ENCODE measurements around the gene BABAM2. TPM values are rescaled to one million over a fixed set of nuclear protein-coding genes. Genes with fewer than 3 reads are reported as not detected.

The BABAM2 gene
- total and polyA plus RNA-seq, 9 of the 15 experiments (the other 6 are each of a cell fraction or from before 2014, with no cell fraction given): 10.9 to 37.4 (median 25.6) TPM

DNA sequence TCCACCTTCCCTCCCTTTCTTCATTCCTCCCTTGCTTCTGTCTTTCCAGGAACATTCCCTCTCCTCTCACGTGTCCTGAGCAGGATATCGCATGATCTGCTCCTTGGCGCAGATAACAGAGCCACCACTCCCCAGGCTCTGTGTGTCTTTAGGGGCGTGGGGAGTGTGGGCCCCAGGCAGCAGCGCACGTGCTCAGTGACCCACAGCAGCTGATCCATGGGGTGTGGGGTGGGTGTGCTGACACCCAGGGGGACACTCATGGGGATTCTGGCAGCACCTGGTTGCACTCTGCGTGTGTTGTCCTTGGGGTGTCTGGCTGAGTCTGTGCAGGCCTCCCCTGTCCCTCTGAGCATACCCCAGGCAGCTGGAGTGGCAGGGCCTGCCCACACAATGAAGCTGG, 492.2 kb downstream of the BABAM2 start:
- ATAC-seq (peak; percentile 45), DNase-seq (ENCODE audit: extremely low read depth in 1 of 4, low spot score in 3 of 4) (peak in 3 of 4 experiments; percentile 26 to 40 (median 39)), FAIRE-seq (no peak)
- 16% methylated on average over 7 of the region's 7 CpGs for WGBS (ENCODE audit: insufficient coverage, low coverage, missing lambda C conversion rate)
- Histone ChIP-seq H3K9me1 (ENCODE audit: control insufficient read depth, insufficient read depth, low read length) (no peaks in the 10 kb centered on the region), H3K4me2 (ENCODE audit: insufficient read depth, low read length) (no peak overlapping the region), H4K20me1 (replicated peaks; ENCODE audit: control insufficient read depth, insufficient read depth, low read length) (no peaks in the 10 kb centered on the region), H3K9ac (ENCODE audit: insufficient read depth in 1 of 2, low read depth in 2 of 2, low read length in 2 of 2) (peak overlapping the region in 1 of 2 experiments; percentile 85; a peak in 2 of 4 replicates), H3K27ac (ENCODE audit: extremely low read depth, low read depth, low read length) (no peak overlapping the region), H3K79me2 (ENCODE audit: control insufficient read depth, insufficient read depth, low read length) (no peaks in the 10 kb centered on the region), H3K36me3 (ENCODE audit: control insufficient read depth, insufficient read depth, low read length) (no peaks in the 10 kb centered on the region), H3K9me3 (replicated peaks; ENCODE audit: control insufficient read depth, insufficient read depth, low read depth, low read length) (no peaks in the 10 kb centered on the region), H2AFZ (ENCODE audit: low read depth, low read length) (peak overlapping the region; percentile 58), H3K27me3 (ENCODE audit: control insufficient read depth in 2 of 2, insufficient read depth in 2 of 2, low read length in 2 of 2) (no peaks in the 10 kb centered on the region; a peak in 1 of 5 replicates), H3K4me1 (replicated peaks in 1 of 2; ENCODE audit: control insufficient read depth in 2 of 2, insufficient read depth in 2 of 2, low read length in 2 of 2) (peaks cover 7 to 9% of the 10 kb centered on the region in 2 experiments), H3K4me3 (no peak overlapping the region)
- in situ Hi-C loops (cut with MboI): no loop called here
- CTCF ChIA-PET (ENCODE audit: low intra/inter-chr PET ratio): no interaction called here
- intact Hi-C loops (cut with micrococcal nuclease): no loop called here
- no TSS peak for BruUV-seq (replicated peaks)
- POLR2A ChIA-PET: interaction anchor here (1.1 kb wide), 1 partner anchor 9 kb away, joined by 5 read pairs; no protein-coding TSS in a partner anchor
- TF ChIP-seq ZNF175 (CRISPR knock-in tag; IDR thresholded peaks at IDR 0.05; ENCODE audit: low read depth) (no peak), ZNF76 (CRISPR knock-in tag; IDR thresholded peaks at IDR 0.05; ENCODE audit: borderline replicate concordance) (0 out of 2 replicates have a peak, but pooled peaks have one; percentile 60), WHSC1 (IDR thresholded peaks at IDR 0.05; ENCODE audit: low read length) (no peak), ZNF311 (CRISPR knock-in tag; IDR thresholded peaks at IDR 0.05) (0 out of 2 replicates have a peak, but pooled peaks have one; percentile 33), CXXC5 (CRISPR knock-in tag; IDR thresholded peaks at IDR 0.05) (peak; percentile 71)
- TF ChIP-seq, protein P1, sequence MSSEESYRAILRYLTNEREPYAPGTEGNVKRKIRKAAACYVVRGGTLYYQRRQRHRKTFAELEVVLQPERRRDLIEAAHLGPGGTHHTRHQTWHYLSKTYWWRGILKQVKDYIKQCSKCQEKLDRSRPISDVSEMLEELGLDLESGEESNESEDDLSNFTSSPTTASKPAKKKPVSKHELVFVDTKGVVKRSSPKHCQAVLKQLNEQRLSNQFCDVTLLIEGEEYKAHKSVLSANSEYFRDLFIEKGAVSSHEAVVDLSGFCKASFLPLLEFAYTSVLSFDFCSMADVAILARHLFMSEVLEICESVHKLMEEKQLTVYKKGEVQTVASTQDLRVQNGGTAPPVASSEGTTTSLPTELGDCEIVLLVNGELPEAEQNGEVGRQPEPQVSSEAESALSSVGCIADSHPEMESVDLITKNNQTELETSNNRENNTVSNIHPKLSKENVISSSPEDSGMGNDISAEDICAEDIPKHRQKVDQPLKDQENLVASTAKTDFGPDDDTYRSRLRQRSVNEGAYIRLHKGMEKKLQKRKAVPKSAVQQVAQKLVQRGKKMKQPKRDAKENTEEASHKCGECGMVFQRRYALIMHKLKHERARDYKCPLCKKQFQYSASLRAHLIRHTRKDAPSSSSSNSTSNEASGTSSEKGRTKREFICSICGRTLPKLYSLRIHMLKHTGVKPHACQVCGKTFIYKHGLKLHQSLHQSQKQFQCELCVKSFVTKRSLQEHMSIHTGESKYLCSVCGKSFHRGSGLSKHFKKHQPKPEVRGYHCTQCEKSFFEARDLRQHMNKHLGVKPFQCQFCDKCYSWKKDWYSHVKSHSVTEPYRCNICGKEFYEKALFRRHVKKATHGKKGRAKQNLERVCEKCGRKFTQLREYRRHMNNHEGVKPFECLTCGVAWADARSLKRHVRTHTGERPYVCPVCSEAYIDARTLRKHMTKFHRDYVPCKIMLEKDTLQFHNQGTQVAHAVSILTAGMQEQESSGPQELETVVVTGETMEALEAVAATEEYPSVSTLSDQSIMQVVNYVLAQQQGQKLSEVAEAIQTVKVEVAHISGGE (CRISPR knock-in tag; IDR thresholded peaks at IDR 0.05): peak in 1 of 3 experiments; percentile 56; a peak in 1 of 6 replicates
- TF ChIP-seq, protein P2, sequence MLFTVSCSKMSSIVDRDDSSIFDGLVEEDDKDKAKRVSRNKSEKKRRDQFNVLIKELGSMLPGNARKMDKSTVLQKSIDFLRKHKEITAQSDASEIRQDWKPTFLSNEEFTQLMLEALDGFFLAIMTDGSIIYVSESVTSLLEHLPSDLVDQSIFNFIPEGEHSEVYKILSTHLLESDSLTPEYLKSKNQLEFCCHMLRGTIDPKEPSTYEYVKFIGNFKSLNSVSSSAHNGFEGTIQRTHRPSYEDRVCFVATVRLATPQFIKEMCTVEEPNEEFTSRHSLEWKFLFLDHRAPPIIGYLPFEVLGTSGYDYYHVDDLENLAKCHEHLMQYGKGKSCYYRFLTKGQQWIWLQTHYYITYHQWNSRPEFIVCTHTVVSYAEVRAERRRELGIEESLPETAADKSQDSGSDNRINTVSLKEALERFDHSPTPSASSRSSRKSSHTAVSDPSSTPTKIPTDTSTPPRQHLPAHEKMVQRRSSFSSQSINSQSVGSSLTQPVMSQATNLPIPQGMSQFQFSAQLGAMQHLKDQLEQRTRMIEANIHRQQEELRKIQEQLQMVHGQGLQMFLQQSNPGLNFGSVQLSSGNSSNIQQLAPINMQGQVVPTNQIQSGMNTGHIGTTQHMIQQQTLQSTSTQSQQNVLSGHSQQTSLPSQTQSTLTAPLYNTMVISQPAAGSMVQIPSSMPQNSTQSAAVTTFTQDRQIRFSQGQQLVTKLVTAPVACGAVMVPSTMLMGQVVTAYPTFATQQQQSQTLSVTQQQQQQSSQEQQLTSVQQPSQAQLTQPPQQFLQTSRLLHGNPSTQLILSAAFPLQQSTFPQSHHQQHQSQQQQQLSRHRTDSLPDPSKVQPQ (CRISPR knock-in tag; IDR thresholded peaks at IDR 0.05; ENCODE audit: borderline replicate concordance): 0 out of 2 replicates have a peak, but pooled peaks have one; percentile 74
- TF ChIP-seq, protein P3, sequence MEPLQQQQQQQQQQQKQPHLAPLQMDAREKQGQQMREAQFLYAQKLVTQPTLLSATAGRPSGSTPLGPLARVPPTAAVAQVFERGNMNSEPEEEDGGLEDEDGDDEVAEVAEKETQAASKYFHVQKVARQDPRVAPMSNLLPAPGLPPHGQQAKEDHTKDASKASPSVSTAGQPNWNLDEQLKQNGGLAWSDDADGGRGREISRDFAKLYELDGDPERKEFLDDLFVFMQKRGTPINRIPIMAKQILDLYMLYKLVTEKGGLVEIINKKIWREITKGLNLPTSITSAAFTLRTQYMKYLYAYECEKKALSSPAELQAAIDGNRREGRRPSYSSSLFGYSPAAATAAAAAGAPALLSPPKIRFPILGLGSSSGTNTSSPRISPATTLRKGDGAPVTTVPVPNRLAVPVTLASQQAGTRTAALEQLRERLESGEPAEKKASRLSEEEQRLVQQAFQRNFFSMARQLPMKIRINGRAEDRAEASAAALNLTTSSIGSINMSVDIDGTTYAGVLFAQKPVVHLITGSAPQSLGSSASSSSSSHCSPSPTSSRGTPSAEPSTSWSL (CRISPR knock-in tag; IDR thresholded peaks at IDR 0.05; ENCODE audit: borderline replicate concordance): 0 out of 2 replicates have a peak, but pooled peaks have one; percentile 61
- TF ChIP-seq, protein P4, sequence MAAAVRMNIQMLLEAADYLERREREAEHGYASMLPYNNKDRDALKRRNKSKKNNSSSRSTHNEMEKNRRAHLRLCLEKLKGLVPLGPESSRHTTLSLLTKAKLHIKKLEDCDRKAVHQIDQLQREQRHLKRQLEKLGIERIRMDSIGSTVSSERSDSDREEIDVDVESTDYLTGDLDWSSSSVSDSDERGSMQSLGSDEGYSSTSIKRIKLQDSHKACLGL (CRISPR knock-in tag; IDR thresholded peaks at IDR 0.05; ENCODE audit: borderline replicate concordance, poor library complexity, severe bottlenecking): no peak
